ENCODE data around the gene UBASH3A.

UBASH3A gene

DNA sequence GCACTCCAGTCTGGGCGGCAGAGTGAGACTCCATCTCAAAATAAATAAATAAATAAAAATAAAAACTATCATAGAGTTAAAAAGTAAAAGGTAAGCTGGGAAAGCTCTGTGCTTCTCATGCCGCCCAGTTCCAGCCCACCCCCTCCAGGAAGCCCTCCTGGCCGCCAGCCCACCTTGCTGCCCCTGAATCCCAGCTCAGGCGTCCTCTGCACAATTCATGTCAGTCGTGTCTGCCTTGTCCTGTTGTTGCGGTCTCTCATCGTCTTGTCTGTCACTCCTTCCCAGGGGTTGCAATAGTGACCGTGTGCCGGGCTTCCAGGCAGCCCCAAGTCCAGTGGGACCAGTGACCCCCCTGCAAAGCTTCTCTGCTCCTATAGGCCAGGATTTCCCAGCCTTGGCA lies 48.2 kb downstream of the UBASH3A start:
- no peak for DNase-seq (ENCODE audit: low spot score)

GRCh38 chr21:42452401-42453223 lies 48.9 kb downstream of the UBASH3A start:
- DNase-seq (ENCODE audit: low spot score), result no peak

DNA sequence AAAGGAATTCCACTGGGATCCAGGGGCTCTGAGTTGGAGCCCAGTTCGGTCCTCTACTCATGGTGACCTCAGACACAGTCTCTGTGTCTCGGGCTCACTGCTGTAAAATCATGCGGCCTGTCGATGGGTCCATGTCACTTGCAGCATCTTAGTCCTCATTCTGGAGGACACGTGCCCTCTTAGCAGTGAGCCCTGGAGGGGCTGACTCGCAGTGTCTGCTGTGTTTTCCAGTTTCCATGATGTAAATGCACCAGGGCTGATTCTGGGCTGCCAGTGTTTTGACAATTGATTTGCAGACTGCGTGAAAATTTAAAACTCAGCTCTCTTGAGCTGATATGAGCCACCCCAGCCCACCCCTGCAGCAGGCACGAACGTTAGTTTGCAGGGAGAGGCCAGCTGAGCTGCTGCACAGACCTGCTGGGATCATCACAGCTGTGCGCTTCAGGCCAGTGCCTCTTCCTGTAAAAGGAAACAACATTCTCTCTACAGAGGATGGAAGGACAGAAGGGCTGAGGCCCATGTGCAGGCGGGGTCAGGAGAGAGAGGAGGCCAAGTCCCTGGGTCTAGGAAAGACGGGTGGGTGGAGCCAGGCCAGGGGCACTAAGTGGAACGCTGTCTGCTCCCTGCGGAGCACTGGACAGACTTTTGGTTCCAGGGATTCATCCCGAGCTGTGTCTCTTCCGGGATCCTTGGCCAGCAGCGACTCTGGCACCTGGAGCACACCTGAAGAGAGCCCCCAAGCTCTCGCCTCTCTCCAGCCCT lies 49.7 kb downstream of the UBASH3A start:
- DNase-seq (ENCODE audit: low spot score), result no peak

- no peak for DNase-seq (ENCODE audit: low spot score)
Measured at GRCh38 chr21:42453986-42454570, 50.4 kb downstream of the UBASH3A start.

DNA sequence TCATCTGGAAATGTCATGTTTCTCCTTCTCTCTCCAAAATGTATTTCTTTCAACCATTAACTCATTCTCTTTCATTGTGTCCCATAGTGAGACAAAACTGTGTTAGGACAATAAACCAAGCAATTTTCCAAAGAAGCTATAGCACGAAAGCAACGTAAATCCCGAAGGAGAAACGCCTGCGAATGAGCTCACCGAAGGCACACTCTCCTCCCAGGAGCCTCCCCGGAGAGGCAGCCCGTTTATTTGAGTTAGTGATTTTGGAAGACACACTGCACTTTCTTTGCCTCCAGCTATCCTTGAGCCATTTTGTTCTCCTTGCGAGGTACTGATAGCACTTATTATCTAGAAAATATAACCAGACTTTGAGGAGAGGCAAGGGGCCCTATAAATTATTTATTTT lies 51.1 kb downstream of the UBASH3A start:
- no peak for DNase-seq (ENCODE audit: low spot score)

DNA sequence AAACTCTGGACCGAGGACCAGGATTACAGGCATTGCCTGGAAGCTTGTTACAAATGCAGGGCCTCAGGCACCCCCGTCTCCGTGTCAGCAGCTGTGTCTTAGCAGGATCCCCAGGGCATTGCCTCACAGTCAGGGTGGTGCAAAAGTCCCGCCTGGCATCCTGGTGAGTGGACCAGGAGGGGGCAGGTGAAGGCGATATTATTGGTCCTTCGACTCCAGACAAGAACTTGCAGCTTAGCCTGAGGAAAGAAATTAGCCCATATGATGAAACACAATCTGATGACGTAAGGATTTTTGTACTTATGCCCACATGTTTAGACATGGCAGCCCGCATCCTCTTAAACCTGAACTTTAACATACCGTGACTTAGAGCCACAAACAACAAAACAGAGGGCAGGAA lies 51.5 kb downstream of the UBASH3A start:
- DNase-seq (ENCODE audit: low spot score), result no peak

DNA sequence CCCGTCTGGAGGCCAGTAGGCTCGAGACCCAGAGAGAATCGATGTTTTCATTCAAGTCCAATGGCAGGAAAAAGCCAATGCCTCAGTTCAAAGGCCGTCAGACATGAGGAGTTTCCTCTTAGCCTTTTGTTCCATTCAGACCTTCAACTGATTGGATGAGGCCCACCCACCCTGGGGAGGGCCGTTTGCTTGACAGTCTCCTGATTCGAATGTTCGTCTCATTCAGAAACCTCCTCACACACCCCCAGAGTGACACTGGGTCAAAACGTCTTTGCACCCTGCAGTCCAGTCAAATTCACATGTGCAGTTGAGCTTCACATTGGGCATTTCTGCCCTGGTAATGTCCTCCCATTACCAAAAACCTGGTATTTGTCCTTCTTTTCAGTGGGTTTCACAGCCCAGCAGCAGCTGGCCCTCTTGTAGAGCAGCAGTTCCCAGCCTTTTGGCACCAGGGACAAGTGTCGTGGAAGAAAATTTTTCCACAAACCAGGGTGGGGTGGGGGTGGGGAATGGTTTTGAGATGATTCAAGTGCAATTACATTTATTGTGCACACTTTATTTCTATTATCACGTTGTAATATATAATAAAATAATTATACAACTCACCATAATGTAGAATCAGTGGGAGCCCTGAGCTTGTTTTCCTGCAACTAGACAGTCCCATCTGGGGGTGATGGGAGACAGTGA lies 52.2 kb downstream of the UBASH3A start:
- no peak for DNase-seq (ENCODE audit: low spot score)

DNA sequence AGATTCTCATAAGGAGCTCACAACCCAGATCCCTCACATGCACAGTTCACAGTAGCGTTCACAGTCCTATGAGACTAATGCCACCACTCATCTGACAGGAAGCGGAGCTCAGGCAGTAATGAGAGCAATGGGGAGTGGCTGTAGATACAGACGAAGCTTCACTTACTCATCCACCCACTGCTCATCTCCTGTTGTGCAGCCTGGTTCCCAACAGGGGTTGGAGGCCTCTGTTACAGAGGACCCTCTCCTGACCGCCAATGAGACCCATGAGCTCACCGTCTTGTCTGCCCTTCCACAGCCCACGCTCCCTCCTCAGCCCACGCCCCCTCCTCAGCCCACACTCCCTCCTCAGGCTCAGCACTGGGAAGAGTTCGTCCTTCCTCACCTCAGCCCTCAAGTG lies 52.8 kb downstream of the UBASH3A start:
- no peak for DNase-seq (ENCODE audit: low spot score)

GRCh38 chr21:42459082-42459460 lies 55.4 kb downstream of the UBASH3A start:
- DNase-seq (ENCODE audit: low spot score), result no peak

DNA sequence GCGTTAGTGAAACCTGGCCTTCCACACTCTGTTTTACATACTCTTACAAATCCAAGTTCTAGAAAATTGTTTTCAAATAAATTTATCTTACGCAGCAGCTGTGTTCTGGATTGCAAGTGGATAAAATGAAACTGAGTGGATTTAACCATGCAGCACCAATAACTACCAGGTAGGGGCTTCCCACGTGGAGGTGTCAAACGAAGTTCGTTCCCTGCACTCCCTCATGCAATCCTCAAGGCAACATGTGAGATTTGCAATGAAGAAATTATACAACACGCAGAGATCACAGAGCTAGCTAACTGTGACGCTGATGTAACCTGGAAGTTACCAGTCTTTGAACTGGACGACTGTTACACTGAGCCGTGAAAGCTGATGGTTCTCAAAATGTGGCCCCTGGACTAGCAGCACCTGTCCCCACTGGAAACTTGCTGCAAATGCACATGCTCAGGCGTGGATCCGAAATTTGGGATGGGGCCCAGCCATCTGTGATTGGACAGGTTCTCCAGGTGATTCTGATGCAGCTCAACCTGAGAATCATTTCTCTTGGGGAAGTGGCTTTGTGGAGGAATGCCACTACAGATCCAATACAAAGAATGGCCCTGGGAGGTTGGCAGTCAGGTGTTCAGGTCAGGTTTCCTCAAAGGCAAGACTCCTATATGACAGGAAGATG lies 56.0 kb downstream of the UBASH3A start:
- DNase-seq (ENCODE audit: low spot score), result no peak

- no peak for DNase-seq (ENCODE audit: low spot score)
Measured at GRCh38 chr21:42460391-42461184, 56.9 kb downstream of the UBASH3A start.

DNA sequence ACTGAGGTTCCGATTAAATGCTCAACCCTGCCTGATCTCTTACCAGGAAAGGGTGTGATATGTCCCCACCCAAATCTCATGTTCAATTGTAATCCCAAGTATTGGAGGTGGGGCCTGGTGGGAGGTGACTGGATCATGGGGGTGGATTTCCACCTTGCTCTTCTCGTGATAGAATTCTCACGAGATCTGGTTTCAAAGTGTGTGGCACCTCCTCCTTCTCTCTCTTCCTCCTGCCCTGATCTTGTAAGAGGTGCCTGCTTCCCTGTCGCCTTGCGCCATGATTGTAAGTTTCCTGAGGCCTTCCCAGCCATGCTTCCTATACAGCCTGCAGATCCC lies 57.5 kb downstream of the UBASH3A start:
- no peak for DNase-seq (ENCODE audit: low spot score)

DNA sequence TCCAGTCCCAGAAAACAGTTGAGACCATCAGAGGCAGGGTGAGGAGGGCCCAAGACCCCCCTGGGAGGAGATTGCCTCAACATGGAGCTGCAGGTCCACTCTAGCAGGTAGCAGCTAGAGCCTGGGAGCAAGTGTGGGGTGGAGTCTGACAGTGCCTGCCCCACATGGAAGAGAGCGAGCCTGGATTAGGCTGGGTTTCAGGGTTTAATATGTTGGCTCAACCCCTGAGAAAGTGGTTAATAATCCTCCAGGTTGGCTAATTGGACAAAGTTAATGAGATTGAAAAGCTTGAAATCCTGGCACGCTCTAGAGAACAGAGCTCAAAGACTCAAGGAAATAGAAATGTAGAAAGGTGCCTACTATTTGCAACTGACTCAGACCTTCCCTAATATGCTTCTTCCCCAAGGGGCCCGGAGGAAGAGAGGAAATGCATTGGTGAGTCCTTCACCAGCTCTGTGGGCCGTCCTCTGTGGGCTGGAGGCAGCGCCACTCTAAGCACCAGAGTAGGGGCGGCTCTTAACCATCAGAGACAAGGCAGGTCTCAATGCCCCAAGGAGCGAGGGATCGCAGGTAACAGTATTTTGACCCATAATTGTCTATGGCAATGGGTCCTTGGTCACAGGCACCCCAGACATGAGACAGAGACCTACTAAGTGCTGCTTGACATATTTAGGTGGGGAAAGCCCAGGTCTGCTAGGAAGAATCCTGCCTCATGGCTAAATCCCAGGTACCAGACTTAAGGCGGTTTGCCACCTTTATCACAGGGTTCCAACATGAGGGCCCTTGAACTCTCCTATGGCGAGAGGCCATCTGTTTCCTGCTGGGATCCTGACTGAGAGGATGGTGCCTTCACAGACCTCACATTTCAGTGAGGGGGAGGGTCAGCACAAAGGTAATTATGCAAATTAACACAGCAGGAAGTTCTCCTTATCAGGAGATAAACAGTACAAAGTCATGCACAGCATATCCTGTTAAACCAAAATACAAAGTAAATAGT lies 58.5 kb downstream of the UBASH3A start:
- no peak for DNase-seq (ENCODE audit: low spot score)

DNA sequence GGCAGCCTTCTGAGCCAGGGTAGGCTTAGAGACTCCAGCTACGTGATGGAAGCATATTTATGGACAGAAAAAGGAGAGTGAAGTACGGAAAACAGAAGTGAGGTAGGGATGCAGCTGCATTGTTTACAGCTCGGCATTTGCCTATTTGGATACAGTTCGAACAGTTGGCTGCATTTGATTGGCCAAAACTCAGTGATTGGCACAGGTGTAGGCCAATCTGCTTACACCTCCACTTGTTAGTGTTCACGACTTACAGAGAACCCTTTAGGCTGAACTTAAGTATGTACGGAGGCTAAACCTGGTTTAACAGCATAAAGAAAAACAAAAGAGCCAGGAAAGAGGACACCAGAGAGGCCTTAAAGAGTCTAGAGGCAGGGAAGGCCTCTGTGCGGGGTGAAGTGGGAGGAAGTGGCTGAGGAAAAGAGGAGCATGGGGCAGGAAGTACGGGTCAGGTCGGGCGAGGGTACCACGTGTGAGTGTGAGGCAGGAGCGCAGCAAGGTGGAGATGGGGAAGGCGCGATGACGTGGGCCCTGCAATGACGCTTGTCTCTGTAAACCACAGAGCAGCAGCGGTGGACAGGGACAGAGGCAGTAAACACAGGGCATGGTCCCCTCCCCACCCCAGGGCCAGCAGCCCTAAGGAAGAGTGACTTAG lies 60.3 kb downstream of the UBASH3A start:
- DNase-seq (ENCODE audit: low spot score), result no peak

GRCh38 chr21:42465008-42465802 lies 61.5 kb downstream of the UBASH3A start:
- DNase-seq (ENCODE audit: low spot score), result no peak

DNA sequence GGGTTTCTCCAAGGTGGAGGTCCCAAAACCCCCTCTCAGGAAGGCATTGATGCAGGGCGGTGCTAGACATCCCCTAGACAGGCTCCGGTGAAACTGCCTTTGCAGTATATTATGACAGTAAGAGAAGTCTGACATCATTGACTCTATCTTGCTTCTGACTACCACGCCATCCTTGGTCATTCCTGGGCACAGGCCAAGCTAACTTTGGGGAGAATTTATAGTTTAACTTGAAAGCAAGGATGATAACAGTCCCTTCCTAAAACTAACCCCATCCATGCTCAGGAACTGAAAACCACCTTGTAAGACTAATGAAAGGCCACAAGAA lies 62.1 kb downstream of the UBASH3A start:
- no peak for DNase-seq (ENCODE audit: low spot score)

- DNase-seq (ENCODE audit: low spot score), result no peak
Measured at GRCh38 chr21:42466700-42467099, 63.0 kb downstream of the UBASH3A start.

DNA sequence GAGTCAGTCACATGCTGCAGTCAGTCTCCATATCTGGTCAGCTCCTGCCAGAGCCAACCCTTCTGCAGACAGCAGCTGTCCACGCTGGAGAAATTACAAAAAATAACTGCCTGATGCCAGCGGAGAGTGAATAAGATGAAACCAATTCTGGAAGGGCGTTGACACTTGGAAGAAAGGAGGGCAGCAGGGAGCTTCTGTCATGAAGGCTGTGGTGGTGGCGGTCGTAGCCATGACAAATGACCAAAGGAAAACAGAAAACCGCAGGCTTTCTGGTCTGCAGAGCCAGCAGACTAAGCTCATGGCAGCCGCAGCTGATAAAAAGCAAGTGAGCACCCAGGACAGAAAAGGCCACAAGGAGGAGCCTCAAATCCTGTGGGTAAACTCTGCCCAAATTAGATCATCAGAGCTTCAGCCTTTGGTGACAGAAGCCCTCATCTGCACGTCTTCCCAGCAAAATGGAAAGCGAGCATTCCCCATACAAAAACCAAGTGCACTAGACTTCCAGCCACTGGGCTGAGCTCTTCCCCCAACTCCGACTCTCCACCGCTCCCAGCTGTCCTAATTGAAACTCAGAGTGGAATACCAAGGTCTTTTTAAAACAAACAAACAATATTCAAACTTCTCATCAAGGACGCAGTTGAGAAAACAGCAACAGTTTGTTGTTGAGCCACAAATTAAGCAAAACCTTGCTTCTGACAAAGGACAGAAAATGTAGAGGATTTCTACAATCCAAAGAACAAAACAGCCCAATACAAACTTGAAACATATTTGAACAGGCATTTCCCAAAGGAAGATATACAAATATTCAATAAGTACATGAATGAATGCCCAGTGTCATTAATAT lies 63.7 kb downstream of the UBASH3A start:
- peak; percentile 44 for DNase-seq (ENCODE audit: low spot score)
